Nephron progenitor cell (in vitro differentiated cells): ENCODE results near the gene TMEM41B.
"Not testable (repeated sequence)": the region's sequence is repeated elsewhere in the genome, so short reads cannot be mapped to it uniquely, and the experiment has no call there.

Source experiments
- DNase-seq: peaks from one replicate; pipeline ENCODE4 v3.0.0; 2021
- H3K27ac Mint-ChIP-seq: 2 replicates; pipeline ENCODE4 v1.8.0; 2021; ENCODE audit warnings: mild to moderate bottlenecking, moderate library complexity, mixed read lengths
- H3K27me3 Mint-ChIP-seq: 2 replicates; pipeline ENCODE4 v1.8.0; 2021; ENCODE audit warnings: mild to moderate bottlenecking, low read depth, mixed read lengths; ENCODE audit not compliant: poor library complexity
- H3K36me3 Mint-ChIP-seq: 2 replicates; pipeline ENCODE4 v1.8.0; 2021; ENCODE audit warnings: low read depth, mixed read lengths
- H3K4me1 Mint-ChIP-seq: 2 replicates; pipeline ENCODE4 v1.8.0; 2021; ENCODE audit warnings: mixed read lengths
- H3K4me3 Mint-ChIP-seq: 2 replicates; pipeline ENCODE4 v1.8.0; 2021; ENCODE audit warnings: mild to moderate bottlenecking, moderate library complexity, mixed read lengths
- H3K9me3 Mint-ChIP-seq: 2 replicates; pipeline ENCODE4 v1.8.0; 2021; ENCODE audit warnings: mild to moderate bottlenecking, moderate library complexity, mixed read lengths
- TF ChIP-seq, protein P1 (sequence below): fragments of 200-600 bp; sonication (generic); IDR thresholded peaks from 2 replicates; pipeline ENCODE4 v1.5.0; 2021; ENCODE audit warnings: antibody characterized with exemption

Gene TMEM41B

DNA sequence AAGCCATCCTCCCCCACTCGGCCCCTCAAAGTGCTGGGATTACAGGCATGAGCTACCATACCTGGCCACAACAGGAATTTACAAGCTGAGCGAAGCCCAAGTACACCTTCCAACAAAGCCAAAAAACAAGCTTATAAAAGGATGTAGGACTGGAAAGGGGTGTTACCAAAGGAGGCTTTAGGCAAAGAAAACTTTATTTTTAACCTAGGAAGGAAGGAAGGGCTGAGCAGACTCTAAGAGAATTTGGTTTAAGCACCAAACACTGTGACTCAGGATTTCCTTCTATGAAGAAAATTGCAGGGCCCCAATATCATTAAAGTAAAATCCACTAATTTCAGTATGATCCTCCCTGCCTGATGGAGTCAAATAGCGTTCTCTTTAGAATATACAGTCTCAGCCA, 61.3 kb downstream of the TMEM41B start:
- TF ChIP-seq, protein P1, sequence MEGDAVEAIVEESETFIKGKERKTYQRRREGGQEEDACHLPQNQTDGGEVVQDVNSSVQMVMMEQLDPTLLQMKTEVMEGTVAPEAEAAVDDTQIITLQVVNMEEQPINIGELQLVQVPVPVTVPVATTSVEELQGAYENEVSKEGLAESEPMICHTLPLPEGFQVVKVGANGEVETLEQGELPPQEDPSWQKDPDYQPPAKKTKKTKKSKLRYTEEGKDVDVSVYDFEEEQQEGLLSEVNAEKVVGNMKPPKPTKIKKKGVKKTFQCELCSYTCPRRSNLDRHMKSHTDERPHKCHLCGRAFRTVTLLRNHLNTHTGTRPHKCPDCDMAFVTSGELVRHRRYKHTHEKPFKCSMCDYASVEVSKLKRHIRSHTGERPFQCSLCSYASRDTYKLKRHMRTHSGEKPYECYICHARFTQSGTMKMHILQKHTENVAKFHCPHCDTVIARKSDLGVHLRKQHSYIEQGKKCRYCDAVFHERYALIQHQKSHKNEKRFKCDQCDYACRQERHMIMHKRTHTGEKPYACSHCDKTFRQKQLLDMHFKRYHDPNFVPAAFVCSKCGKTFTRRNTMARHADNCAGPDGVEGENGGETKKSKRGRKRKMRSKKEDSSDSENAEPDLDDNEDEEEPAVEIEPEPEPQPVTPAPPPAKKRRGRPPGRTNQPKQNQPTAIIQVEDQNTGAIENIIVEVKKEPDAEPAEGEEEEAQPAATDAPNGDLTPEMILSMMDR, result no peak

DNA sequence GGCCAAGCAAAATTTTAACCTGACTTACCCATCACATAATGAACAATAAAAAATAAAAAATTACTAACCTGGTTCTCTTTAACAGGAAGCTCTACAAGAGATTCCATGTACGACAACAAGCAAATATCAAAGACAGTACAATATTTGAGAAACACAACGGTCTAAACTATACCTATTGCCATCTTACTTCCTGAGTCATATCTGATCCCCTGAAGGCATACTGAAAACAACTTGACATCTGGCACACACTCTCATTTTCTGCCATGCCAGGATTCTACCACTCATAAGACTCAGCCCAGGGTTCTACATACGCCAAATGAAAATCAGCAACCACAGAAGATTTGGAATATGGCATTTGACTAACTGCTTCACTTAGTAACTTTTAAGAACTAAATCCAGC, 63.1 kb downstream of the TMEM41B start:
- Mint-ChIP-seq H3K4me3 (no peak overlapping the region), H3K27ac (peak overlapping the region; percentile 60), H3K9me3 (peaks cover 7% of the 10 kb centered on the region), H3K27me3 (no peaks in the 10 kb centered on the region), H3K4me1 (peaks cover 12% of the 10 kb centered on the region), H3K36me3 (peaks cover 71% of the 10 kb centered on the region)
- TF ChIP-seq, protein P1, result no peak
- no peak for DNase-seq

More for the DNA sequence above, 61.3 kb downstream of the TMEM41B start:
- peak overlapping the region; percentile 75 for H3K27ac Mint-ChIP-seq
- DNase-seq, result no peak
- peaks cover 7% of the 10 kb centered on the region for H3K9me3 Mint-ChIP-seq
- peaks cover 66% of the 10 kb centered on the region for H3K36me3 Mint-ChIP-seq
- H3K4me3 Mint-ChIP-seq, result no peak overlapping the region
- H3K4me1 Mint-ChIP-seq, result peaks cover 12% of the 10 kb centered on the region
- H3K27me3 Mint-ChIP-seq, result no peaks in the 10 kb centered on the region

DNA sequence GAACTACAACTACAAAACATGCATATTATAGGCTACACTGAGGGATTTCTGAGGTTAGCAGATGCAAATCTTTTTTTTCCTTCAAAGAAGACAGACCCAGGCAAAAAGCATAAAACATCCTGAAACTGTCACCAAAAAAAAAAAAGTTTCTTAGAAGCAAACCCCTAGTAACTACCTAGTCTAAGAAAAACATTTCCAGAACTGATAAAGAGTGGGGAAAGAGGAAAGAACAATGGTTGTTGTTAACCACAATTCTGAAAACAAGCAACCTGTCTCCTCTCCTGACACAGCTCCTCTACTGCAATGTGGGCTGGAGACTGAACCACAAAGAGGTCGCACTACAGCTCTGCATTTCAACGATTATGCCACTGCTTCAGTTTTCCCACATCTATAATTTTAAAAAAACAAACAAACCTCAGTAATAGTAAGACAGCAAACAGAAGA, 64.2 kb downstream of the TMEM41B start:
- H3K27me3 Mint-ChIP-seq, result no peaks in the 10 kb centered on the region

DNA sequence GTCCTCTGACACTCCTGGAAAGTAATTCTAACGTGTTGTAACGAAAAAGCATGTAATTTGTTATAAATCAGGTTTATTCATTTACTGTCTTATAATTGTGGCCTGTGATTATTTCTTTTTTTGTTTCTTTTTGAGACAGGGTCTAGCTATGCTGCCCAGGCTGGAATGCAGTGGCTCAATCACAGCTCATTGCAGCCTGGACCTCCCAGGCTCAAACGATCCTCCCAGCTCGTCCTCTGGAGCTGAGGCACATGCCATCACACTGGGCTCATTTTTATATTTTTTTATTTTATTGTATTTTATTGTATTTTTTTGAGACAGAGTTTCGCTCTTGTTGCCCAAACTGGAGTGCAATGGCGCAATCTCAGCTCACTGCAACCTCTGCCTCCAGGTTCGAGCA, 65.1 kb downstream of the TMEM41B start:
- peaks cover 54% of the 10 kb centered on the region for H3K36me3 Mint-ChIP-seq
- no peak for DNase-seq
- peaks cover 12% of the 10 kb centered on the region for H3K4me1 Mint-ChIP-seq
- TF ChIP-seq, protein P1, result no peak
- peaks cover 7% of the 10 kb centered on the region for H3K9me3 Mint-ChIP-seq
- no peaks in the 10 kb centered on the region for H3K27me3 Mint-ChIP-seq
- H3K4me3 Mint-ChIP-seq, result no peak overlapping the region
- H3K27ac Mint-ChIP-seq, result no peak overlapping the region

More for the DNA sequence above, 64.2 kb downstream of the TMEM41B start:
- H3K4me1 Mint-ChIP-seq, result peaks cover 12% of the 10 kb centered on the region
- peaks cover 7% of the 10 kb centered on the region for H3K9me3 Mint-ChIP-seq
- H3K27ac Mint-ChIP-seq, result peak overlapping the region; percentile 92
- no peak for DNase-seq
- TF ChIP-seq, protein P1, result no peak
- H3K4me3 Mint-ChIP-seq, result no peak overlapping the region
- peaks cover 62% of the 10 kb centered on the region for H3K36me3 Mint-ChIP-seq

DNA sequence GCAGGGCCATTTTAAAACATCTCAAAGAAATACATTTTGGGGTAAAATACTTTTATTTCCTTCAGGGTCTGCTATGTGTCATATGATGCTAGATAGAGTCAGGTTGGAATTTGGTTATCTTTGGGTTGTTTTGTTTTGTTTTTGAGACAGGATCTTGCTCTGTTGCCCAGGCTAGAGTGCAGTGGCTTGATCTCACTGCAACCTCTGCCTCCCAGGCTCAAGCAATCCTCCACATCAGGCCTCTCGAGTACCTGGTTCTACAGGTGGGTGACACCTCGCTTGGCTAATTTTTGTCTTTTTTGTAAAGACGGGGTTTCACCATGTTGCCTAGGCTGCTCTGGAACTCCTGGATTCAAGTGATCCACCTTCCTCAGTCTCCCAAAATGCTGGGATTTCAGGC, 66.5 kb downstream of the TMEM41B start:
- no peaks in the 10 kb centered on the region for H3K27me3 Mint-ChIP-seq
- H3K9me3 Mint-ChIP-seq, result peaks cover 7% of the 10 kb centered on the region
- H3K36me3 Mint-ChIP-seq, result peaks cover 58% of the 10 kb centered on the region
- no peak for DNase-seq
- H3K4me1 Mint-ChIP-seq, result peaks cover 12% of the 10 kb centered on the region
- TF ChIP-seq, protein P1, result no peak
- no peak overlapping the region for H3K27ac Mint-ChIP-seq
- H3K4me3 Mint-ChIP-seq, result no peak overlapping the region

DNA sequence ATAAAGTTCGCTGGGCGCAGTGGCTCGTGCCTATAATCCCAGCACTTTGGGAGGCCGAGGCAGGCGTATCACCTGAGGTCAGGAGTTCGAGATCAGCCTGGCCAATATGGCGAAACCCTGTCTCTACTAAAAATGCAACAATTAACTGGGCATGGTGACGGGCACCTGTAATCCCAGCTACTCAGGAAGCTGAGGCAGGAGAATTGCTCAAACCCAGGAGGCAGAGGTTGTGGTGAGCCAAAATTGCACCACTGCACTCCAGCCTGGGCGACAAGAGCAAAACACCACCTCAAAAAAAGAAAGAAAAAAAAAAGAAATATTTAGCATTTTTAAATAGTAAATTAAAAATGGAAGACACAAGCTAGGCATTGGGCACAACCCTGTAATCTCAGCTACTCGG, 78.2 kb downstream of the TMEM41B start:
- not testable (repeated sequence) for H3K4me3 Mint-ChIP-seq, H3K27me3 Mint-ChIP-seq, DNase-seq
- H3K36me3 Mint-ChIP-seq, result peaks cover 79% of the 10 kb centered on the region
- H3K4me1 Mint-ChIP-seq, result peaks cover 15% of the 10 kb centered on the region
- H3K9me3 Mint-ChIP-seq, result peaks cover 36% of the 10 kb centered on the region
- peak overlapping the region; percentile 92 for H3K27ac Mint-ChIP-seq
